GM12874 (cell line): ENCODE data around the gene HIBCH.

Experiments used
- CTCF ChIP-seq: IDR thresholded peaks from 2 replicates; pipeline ENCODE4 v1.5.1; 2011; ENCODE audit warnings: low read depth, mild to moderate bottlenecking, control low read depth, low read length, moderate library complexity; ENCODE audit not compliant: insufficient read depth

Gene HIBCH

DNA sequence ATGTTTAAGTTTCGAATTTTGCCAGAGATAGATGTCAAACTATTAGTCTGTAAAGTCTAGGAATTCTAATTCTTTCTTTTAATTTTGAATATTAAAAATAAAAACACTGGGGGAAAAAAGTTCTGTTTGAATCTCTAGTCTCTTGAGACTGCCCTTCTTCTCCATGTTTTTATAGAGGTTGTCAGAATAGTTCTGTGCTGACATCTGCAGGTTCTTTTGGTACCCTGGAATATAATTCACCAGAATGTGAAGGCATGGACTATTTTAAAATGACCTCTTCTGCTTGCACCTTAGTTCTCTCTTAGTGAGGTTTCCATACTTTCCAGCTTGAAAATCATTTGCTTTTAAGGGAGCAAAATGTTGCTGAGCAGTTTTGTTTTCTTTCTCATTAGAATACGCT, 136.1 kb downstream of the HIBCH start:
- no peak for TF ChIP-seq CTCF

- no peak for TF ChIP-seq CTCF
Observed at GRCh38 chr2:190182071-190182524, 137.5 kb downstream of the HIBCH start.

DNA sequence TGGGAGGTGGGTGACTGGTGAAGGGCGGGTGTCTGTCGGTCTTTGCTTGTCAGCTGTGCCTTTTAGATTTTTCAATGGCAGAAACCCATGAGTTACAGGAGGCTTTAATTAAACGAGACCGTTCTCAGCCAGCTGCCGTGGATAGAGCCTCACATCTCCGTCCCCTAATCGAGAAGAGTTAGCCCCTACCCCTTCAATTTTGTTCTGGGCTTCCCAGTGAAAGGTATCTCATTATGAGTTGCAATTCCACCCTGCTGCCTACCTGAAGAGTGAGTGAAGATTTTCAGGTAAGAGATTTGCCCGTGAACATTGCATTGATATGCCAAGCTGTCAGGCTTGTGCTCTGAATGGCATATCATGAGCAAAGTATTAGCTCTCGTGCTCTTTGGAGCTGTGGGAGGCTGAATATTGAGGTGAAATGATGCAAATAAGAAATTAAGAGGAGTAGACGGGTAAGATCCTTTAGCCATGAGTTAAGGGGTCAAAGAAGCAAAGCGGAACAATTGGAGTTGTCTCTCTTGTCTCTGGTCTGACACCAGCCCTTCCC, 138.4 kb downstream of the HIBCH start:
- TF ChIP-seq CTCF = no peak

DNA sequence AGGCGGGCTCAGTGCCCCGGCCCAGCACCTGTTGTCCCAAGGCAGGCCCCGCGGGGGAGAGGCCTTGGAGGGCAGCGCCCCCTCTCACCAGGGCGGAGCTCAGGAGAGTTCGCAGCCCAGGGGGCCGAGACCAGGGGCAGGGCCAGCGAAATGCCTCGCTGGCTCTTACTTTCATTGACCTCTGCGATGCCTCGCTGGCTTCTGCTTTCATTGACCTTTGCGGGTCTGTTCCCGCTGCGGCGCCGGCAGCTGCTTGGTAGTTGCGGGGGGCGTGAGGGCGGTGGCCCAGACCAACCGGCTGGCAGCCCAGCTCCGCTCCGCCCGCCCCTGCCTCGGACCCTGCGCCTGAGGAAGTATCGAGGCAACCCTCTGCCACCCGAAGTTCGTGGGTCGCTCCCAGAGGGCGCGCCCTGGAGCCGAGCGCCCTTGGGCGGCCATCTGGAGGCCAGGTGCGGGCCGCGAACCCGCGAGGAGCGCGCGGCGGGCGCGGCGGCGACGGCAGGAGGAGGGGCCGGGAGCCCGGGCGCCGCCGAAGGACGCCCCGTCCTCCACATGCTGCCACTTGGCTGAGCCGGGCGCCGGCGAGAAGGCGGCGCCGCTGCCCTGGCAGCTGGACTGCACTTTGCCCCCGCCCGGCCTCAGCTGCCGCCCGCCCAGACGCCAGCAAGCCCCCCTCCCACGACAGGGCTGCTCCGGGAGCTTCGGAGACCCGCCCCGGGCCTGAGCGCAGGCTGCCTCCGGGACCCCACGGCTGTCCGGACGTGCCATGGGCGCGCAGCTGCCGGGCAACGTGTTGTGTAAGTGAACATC, 139.1 kb downstream of the HIBCH start:
- peak; percentile 79 for TF ChIP-seq CTCF

DNA sequence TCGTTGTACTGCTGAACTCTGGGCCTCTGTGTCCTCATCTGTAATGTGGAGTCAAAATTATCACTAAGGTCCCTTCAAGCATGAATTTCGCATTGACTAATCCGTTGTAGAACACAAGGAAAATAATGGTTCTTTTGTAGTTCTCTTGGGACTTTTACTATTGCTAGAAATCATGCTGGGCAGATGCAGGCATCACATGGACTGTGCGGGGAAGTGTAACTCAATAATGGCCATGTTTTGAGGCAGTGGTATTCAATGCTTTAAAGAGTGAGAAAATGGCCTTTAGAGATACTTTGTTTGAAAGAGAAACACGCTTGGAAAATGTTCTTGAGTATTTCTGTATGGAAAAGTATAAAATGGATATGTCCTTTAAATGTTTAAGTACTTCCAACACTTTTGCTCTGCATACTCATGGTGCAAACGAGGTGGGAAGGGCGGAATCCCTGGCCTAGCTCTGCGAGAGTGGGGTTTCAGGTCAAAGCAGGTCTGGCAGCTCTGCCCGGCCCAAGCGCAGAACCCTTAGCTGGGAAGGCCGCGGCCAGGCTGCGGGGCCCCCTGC, 139.8 kb downstream of the HIBCH start:
- no peak for TF ChIP-seq CTCF

DNA sequence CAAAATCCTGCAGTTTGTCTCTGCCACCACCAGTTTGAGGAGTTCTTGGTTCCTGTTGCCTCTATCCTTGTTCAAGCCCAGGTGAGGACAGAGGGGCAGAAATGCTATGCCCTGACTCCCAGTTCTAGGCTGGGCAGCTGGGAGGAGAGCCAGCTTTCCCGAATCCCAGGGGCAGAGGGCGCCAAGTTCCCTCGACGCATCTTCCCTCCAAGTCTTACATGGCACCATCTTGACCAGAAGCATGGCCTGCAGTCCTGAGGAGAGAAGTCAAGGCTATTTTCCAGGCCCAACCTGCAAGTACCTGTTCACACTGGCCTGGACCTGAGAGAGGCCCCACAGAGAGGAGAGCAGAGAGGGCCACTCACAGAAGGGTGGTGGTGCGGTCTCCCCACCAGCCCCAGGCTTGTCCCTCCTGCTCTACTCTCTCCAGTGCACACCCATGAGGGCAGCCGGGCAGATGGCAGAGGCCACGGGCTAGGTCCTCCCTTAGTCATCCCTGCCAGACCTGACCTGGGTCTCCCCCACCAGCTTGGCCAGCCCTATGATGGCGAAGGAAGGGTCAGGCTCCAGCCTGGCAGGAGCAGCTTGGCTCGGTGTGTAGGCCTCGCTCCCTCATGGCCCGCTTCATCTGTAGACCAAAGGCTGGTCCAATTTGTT, 141.4 kb downstream of the HIBCH start:
- TF ChIP-seq CTCF = no peak
